WTC11 (cell line): ENCODE data around the gene KIF12. TPM values are rescaled to one million over a fixed set of nuclear protein-coding genes. Genes with fewer than 3 reads are reported as not detected.

ENCODE experiments used
- ATAC-seq: fragments of 200-7000 bp; cut with Tn5 transposase; 2 replicates; pipeline ENCODE4 v1.10.0; 2021; ENCODE audit warnings: mild to moderate bottlenecking, moderate library complexity
- CTCF ChIA-PET: fragments of 300-600 bp; sonication (Branson Sonifier 250); formaldehyde crosslinking; loops from one replicate; lab custom pipeline; 2021; ENCODE audit warnings: antibody characterized with exemption; lab: Charles Lee
- POLR2A ChIA-PET: fragments of 350-600 bp; sonication (Branson Sonifier 250); formaldehyde crosslinking; loops from one replicate; lab custom pipeline; 2021; ENCODE audit warnings: antibody characterized with exemption; lab: Charles Lee
- DNase-seq: peaks from one replicate; pipeline ENCODE4 v3.0.0; 2021; ENCODE audit warnings: low spot score
- H3K27ac Mint-ChIP-seq: 2 replicates; pipeline ENCODE4 v1.8.0; 2021; ENCODE audit warnings: mixed read lengths
- H3K27me3 Mint-ChIP-seq: 2 replicates; pipeline ENCODE4 v1.8.0; 2021; ENCODE audit warnings: low read depth, mild to moderate bottlenecking, moderate library complexity, mixed read lengths
- H3K36me3 Mint-ChIP-seq: 2 replicates; pipeline ENCODE4 v1.8.0; 2021; ENCODE audit warnings: mixed read lengths
- H3K4me1 Mint-ChIP-seq: 2 replicates; pipeline ENCODE4 v1.8.0; 2022; ENCODE audit warnings: mixed read lengths
- H3K4me3 Mint-ChIP-seq: 2 replicates; pipeline ENCODE4 v1.8.0; 2021; ENCODE audit warnings: mild to moderate bottlenecking, moderate library complexity, mixed read lengths
- H3K9me3 Mint-ChIP-seq: 2 replicates; pipeline ENCODE4 v1.8.0; 2021; ENCODE audit warnings: mixed read lengths
- CREB1 ChIP-seq: sonication (generic); formaldehyde crosslinking; IDR thresholded peaks from 2 replicates; pipeline ENCODE4 v1.8.0; 2023; ENCODE audit warnings: mild to moderate bottlenecking, missing genetic modification reagents
- ETV6 ChIP-seq: sonication (generic); formaldehyde crosslinking; IDR thresholded peaks from 2 replicates; pipeline ENCODE4 v1.8.1; 2022; ENCODE audit warnings: mild to moderate bottlenecking, missing genetic modification reagents
- MXD4 ChIP-seq: fragments of 250-450 bp; sonication (Bioruptor Pico); IDR thresholded peaks from 2 replicates; pipeline ENCODE4 v1.8.0; 2021; ENCODE audit warnings: mild to moderate bottlenecking, moderate library complexity, borderline replicate concordance
- NR2C2 ChIP-seq: sonication (generic); formaldehyde crosslinking; IDR thresholded peaks from 2 replicates; pipeline ENCODE4 v1.8.0; 2022; ENCODE audit warnings: mild to moderate bottlenecking, missing genetic modification reagents
- SMAD4 ChIP-seq: sonication (generic); formaldehyde crosslinking; IDR thresholded peaks from 2 replicates; pipeline ENCODE4 v1.8.0; 2022; ENCODE audit warnings: mild to moderate bottlenecking, missing genetic modification reagents
- total RNA-seq: library from RNA; stranded (reverse); gene quantifications from 3 replicates; pipeline ENCODE4 v1.2.3, GENCODE V29; 2021
- TF ChIP-seq, protein P1 (sequence below): sonication (generic); formaldehyde crosslinking; IDR thresholded peaks from 2 replicates; pipeline ENCODE4 v1.8.1; 2023; ENCODE audit warnings: mild to moderate bottlenecking, missing genetic modification reagents
- TF ChIP-seq, protein P2 (sequence below): fragments of 250-450 bp; sonication (Bioruptor Pico); IDR thresholded peaks from 2 replicates; pipeline ENCODE4 v1.9.0; 2021; ENCODE audit warnings: moderate library complexity, mild to moderate bottlenecking, inconsistent platforms, borderline replicate concordance
- TF ChIP-seq, protein P3 (sequence below): sonication (generic); formaldehyde crosslinking; IDR thresholded peaks from 2 replicates; pipeline ENCODE4 v1.8.1; 2023; ENCODE audit warnings: mild to moderate bottlenecking, missing genetic modification reagents
- TF ChIP-seq, protein P4 (sequence below): sonication (generic); formaldehyde crosslinking; IDR thresholded peaks from 2 replicates; pipeline ENCODE4 v1.8.1; 2023; ENCODE audit warnings: mild to moderate bottlenecking, moderate library complexity, missing genetic modification reagents
- TF ChIP-seq, protein P5 (sequence below): sonication (generic); formaldehyde crosslinking; IDR thresholded peaks from 2 replicates; pipeline ENCODE4 v1.8.1; 2022; ENCODE audit warnings: low read depth, mild to moderate bottlenecking, moderate library complexity, missing genetic modification reagents, borderline replicate concordance
- TF ChIP-seq, protein P6 (sequence below): sonication (generic); formaldehyde crosslinking; IDR thresholded peaks from 2 replicates; pipeline ENCODE4 v1.8.1; 2022; ENCODE audit warnings: mild to moderate bottlenecking, missing genetic modification reagents, moderate library complexity, borderline replicate concordance

Gene KIF12
- total RNA-seq, 1 experiment from 2014 or later: 4.0 TPM

DNA sequence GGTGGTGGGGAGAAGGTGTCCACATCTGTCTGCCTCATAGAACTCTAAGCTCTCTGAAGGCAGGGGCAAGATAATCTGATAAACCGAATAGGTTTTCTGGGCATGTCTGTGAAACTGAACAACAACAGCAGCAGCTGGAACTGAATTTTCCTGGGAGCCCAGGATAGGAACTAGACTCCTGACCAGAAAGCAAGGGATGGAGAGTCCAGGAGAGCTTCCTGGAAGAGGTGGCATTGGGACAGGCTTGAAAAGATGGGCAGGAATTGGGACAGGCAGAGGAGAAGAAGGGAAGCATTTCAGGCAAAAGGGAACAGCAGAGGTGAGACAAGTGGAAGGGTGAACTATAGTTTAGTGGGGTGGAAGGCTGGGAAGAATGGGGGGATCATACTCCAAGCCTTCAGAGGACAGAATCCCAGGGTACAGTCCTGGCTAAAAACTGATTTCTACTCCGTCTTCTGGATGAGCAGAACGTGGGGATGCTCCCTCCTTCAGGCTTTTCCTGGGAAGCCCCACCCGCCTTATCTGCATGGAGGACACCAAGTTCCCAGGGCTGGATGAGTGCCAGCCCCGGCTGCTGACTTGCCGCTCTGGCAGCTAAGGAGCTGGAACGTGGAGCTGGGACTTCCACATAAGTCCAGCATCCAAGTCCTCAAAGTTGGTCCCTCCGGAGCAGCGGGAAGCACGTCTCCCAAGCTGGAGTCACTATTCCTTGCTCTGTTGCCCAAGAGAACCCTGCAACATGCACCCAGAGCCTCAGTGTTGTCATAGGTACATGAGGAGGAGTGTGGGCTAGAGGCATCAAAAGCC, 13.9 kb upstream of the KIF12 start (continued):
- TF ChIP-seq, protein P1, sequence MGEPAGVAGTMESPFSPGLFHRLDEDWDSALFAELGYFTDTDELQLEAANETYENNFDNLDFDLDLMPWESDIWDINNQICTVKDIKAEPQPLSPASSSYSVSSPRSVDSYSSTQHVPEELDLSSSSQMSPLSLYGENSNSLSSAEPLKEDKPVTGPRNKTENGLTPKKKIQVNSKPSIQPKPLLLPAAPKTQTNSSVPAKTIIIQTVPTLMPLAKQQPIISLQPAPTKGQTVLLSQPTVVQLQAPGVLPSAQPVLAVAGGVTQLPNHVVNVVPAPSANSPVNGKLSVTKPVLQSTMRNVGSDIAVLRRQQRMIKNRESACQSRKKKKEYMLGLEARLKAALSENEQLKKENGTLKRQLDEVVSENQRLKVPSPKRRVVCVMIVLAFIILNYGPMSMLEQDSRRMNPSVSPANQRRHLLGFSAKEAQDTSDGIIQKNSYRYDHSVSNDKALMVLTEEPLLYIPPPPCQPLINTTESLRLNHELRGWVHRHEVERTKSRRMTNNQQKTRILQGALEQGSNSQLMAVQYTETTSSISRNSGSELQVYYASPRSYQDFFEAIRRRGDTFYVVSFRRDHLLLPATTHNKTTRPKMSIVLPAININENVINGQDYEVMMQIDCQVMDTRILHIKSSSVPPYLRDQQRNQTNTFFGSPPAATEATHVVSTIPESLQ (CRISPR knock-in tag): no peak
- TF ChIP-seq, all 79 proteins: peak for 0

DNA sequence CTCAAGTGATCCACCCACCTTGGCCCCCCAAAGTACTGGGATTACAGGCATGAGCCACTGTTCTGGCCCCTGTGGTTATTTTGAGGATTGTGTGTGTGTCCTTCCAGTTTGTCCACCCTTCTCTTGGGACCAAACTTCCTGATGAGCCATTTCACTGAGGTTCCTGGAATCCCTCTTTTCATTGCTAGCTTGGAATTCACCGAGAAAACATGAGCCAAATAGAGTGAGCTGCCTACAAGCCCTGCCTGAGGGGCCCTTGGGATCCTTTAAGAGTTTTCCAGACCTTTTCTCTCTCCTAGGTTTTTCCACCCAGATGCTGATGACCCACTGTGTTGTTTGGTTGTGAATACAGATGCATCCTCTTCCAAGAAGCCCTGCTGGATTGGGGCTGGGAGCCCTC, 13.2 kb upstream of the KIF12 start:
- TF ChIP-seq SMAD4 (no peak), MXD4 (no peak), CREB1 (CRISPR knock-in tag) (no peak), ETV6 (CRISPR knock-in tag) (no peak)
- TF ChIP-seq, protein P2, sequence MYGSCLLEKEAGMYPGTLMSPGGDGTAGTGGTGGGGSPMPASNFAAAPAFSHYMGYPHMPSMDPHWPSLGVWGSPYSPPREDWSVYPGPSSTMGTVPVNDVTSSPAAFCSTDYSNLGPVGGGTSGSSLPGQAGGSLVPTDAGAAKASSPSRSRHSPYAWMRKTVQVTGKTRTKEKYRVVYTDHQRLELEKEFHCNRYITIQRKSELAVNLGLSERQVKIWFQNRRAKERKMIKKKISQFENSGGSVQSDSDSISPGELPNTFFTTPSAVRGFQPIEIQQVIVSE: no peak
- TF ChIP-seq, protein P3, sequence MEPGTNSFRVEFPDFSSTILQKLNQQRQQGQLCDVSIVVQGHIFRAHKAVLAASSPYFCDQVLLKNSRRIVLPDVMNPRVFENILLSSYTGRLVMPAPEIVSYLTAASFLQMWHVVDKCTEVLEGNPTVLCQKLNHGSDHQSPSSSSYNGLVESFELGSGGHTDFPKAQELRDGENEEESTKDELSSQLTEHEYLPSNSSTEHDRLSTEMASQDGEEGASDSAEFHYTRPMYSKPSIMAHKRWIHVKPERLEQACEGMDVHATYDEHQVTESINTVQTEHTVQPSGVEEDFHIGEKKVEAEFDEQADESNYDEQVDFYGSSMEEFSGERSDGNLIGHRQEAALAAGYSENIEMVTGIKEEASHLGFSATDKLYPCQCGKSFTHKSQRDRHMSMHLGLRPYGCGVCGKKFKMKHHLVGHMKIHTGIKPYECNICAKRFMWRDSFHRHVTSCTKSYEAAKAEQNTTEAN: no peak
- TF ChIP-seq, protein P4, sequence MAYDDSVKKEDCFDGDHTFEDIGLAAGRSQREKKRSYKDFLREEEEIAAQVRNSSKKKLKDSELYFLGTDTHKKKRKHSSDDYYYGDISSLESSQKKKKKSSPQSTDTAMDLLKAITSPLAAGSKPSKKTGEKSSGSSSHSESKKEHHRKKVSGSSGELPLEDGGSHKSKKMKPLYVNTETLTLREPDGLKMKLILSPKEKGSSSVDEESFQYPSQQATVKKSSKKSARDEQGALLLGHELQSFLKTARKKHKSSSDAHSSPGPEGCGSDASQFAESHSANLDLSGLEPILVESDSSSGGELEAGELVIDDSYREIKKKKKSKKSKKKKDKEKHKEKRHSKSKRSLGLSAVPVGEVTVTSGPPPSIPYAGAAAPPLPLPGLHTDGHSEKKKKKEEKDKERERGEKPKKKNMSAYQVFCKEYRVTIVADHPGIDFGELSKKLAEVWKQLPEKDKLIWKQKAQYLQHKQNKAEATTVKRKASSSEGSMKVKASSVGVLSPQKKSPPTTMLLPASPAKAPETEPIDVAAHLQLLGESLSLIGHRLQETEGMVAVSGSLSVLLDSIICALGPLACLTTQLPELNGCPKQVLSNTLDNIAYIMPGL (CRISPR knock-in tag): no peak
- TF ChIP-seq, protein P5, sequence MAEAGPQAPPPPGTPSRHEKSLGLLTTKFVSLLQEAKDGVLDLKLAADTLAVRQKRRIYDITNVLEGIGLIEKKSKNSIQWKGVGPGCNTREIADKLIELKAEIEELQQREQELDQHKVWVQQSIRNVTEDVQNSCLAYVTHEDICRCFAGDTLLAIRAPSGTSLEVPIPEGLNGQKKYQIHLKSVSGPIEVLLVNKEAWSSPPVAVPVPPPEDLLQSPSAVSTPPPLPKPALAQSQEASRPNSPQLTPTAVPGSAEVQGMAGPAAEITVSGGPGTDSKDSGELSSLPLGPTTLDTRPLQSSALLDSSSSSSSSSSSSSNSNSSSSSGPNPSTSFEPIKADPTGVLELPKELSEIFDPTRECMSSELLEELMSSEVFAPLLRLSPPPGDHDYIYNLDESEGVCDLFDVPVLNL (CRISPR knock-in tag): no peak
- ATAC-seq (no peak), DNase-seq (no peak)
- ChIA-PET CTCF (interaction anchor here (1.8 kb wide), 1 partner anchor 42 kb away, joined by 4 read pairs; no protein-coding TSS in a partner anchor), POLR2A (no interaction called here)
- Mint-ChIP-seq H3K9me3 (no peaks in the 10 kb centered on the region), H3K4me3 (no peak overlapping the region), H3K4me1 (peaks cover 13% of the 10 kb centered on the region), H3K27me3 (peaks cover 71% of the 10 kb centered on the region), H3K36me3 (no peaks in the 10 kb centered on the region), H3K27ac (no peak overlapping the region)

DNA sequence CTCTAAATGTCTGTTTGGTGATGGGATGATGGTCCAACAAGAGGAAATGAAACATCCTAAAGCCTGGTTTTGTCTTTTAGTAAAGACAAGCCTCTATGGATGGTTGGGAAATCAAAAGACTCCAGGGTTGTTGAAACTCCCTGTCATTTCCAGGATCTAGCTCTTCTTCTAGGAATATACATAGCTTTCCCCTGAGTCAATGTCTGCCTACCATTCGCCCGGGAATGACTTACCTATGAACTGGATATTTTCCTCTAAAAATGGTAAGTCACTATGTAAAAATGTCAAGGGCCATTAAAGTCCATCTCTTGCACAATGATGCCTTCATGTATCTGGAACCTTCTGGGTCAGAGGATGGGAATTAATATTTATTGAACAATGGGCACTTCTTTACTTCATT, 11.1 kb upstream of the KIF12 start:
- Mint-ChIP-seq H3K4me3 (no peak overlapping the region), H3K27ac (no peak overlapping the region), H3K4me1 (peaks cover 13% of the 10 kb centered on the region), H3K36me3 (no peaks in the 10 kb centered on the region), H3K27me3 (peaks cover 75% of the 10 kb centered on the region), H3K9me3 (no peaks in the 10 kb centered on the region)
- POLR2A ChIA-PET: no interaction called here
- ATAC-seq: no peak
- no peak for DNase-seq
- CTCF ChIA-PET: interaction anchor here (0.6 to 5.2 kb wide), 5 partner anchors 43 to 179 kb away, joined by 3 to 232 read pairs (median 78); partner anchors contain the start of gene COL27A1
- no peak for TF ChIP-seq NR2C2 (CRISPR knock-in tag)
- TF ChIP-seq, protein P6, sequence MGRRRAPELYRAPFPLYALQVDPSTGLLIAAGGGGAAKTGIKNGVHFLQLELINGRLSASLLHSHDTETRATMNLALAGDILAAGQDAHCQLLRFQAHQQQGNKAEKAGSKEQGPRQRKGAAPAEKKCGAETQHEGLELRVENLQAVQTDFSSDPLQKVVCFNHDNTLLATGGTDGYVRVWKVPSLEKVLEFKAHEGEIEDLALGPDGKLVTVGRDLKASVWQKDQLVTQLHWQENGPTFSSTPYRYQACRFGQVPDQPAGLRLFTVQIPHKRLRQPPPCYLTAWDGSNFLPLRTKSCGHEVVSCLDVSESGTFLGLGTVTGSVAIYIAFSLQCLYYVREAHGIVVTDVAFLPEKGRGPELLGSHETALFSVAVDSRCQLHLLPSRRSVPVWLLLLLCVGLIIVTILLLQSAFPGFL (CRISPR knock-in tag): no peak
